HL-60 (cell line): ENCODE results near the gene MAGOH.

Experiments used
- DNase-seq, 2 experiments: peaks; one replicate each; pipeline ENCODE4 v3.0.0-alpha.2; 2010 to 2020; ENCODE audit warnings: low read depth in 1 of 2, low spot score in 1 of 2
- H3K27ac ChIP-seq: fragments of 250-450 bp; sonication (Bioruptor Pico); replicated peaks from 2 replicates; pipeline ENCODE4 v1.5.1; 2020; ENCODE audit warnings: mild to moderate bottlenecking, moderate library complexity
- H3K27me3 ChIP-seq: fragments of 250-450 bp; sonication (Bioruptor Pico); 2 replicates; pipeline ENCODE4 v1.5.1; 2021; ENCODE audit warnings: mild to moderate bottlenecking, moderate library complexity; ENCODE audit not compliant: insufficient read depth, poor library complexity, severe bottlenecking
- H3K4me3 ChIP-seq: replicated peaks from 2 replicates; pipeline ENCODE4 v1.5.1; 2011; ENCODE audit warnings: mild to moderate bottlenecking, control low read depth, low read length; ENCODE audit not compliant: insufficient read depth
- GABPA ChIP-seq: IDR thresholded peaks from 2 replicates; pipeline ENCODE4 v1.6.1; 2012; ENCODE audit warnings: low read depth
- POLR2AphosphoS5 ChIP-seq: IDR thresholded peaks from 2 replicates; pipeline ENCODE4 v1.6.1; 2012; ENCODE audit warnings: low read depth
- SPI1 ChIP-seq: IDR thresholded peaks from 2 replicates; pipeline ENCODE4 v1.6.1; 2012; ENCODE audit warnings: low read depth, mild to moderate bottlenecking, borderline replicate concordance
- TF ChIP-seq, protein P1 (sequence below): IDR thresholded peaks from one replicate; pipeline ENCODE4 v1.5.1; 2011; ENCODE audit warnings: low read length, control low read depth, inconsistent platforms; ENCODE audit not compliant: insufficient read depth
- TF ChIP-seq, protein P2 (sequence below): IDR thresholded peaks from 2 replicates; pipeline ENCODE4 v1.6.1; 2012; ENCODE audit warnings: low read depth; ENCODE audit not compliant: insufficient replicate concordance

MAGOH gene

DNA sequence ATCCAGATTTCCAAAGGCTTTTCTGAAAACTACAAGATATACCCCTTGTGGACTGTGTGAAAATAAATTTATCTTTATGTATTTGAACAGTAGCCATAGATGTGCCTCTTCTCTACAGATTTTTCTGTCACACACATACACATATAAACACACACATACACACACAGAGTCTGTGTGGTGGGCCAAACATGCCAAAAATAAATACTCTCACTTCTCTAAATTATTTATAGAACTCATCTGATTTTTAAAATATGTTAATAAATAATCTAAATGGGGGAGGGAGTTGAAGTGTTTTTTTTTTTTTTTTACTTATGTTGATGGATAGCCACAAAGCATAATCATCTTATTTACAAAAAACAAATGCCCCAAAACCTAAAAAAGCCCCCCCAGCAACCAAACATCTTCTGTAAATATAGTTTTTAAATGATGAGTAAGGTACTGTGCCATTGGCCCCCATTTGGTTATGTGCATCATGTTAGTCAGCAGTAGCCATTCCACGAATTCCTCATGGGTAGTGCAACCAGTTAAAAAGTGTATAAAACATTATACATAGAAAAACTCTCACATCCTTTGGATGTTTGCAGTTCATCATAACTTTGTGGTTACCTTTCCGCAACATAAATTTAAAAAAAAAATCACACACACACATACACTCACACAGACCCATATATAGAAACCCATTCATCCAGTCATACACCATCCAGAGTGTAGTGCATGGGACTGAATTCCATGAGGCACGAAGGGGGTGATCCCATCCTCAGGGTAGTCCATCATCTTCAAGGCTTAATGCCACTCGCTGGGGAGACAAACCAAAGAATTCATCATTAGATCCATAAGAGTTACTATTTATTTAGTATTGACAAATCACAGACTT, 8.2 kb upstream of the MAGOH start:
- TF ChIP-seq, protein P1, sequence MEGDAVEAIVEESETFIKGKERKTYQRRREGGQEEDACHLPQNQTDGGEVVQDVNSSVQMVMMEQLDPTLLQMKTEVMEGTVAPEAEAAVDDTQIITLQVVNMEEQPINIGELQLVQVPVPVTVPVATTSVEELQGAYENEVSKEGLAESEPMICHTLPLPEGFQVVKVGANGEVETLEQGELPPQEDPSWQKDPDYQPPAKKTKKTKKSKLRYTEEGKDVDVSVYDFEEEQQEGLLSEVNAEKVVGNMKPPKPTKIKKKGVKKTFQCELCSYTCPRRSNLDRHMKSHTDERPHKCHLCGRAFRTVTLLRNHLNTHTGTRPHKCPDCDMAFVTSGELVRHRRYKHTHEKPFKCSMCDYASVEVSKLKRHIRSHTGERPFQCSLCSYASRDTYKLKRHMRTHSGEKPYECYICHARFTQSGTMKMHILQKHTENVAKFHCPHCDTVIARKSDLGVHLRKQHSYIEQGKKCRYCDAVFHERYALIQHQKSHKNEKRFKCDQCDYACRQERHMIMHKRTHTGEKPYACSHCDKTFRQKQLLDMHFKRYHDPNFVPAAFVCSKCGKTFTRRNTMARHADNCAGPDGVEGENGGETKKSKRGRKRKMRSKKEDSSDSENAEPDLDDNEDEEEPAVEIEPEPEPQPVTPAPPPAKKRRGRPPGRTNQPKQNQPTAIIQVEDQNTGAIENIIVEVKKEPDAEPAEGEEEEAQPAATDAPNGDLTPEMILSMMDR, result no peak
- TF ChIP-seq, protein P2, sequence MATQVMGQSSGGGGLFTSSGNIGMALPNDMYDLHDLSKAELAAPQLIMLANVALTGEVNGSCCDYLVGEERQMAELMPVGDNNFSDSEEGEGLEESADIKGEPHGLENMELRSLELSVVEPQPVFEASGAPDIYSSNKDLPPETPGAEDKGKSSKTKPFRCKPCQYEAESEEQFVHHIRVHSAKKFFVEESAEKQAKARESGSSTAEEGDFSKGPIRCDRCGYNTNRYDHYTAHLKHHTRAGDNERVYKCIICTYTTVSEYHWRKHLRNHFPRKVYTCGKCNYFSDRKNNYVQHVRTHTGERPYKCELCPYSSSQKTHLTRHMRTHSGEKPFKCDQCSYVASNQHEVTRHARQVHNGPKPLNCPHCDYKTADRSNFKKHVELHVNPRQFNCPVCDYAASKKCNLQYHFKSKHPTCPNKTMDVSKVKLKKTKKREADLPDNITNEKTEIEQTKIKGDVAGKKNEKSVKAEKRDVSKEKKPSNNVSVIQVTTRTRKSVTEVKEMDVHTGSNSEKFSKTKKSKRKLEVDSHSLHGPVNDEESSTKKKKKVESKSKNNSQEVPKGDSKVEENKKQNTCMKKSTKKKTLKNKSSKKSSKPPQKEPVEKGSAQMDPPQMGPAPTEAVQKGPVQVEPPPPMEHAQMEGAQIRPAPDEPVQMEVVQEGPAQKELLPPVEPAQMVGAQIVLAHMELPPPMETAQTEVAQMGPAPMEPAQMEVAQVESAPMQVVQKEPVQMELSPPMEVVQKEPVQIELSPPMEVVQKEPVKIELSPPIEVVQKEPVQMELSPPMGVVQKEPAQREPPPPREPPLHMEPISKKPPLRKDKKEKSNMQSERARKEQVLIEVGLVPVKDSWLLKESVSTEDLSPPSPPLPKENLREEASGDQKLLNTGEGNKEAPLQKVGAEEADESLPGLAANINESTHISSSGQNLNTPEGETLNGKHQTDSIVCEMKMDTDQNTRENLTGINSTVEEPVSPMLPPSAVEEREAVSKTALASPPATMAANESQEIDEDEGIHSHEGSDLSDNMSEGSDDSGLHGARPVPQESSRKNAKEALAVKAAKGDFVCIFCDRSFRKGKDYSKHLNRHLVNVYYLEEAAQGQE, result no peak
- TF ChIP-seq SPI1 (no peak), POLR2AphosphoS5 (no peak), GABPA (no peak)
- Histone ChIP-seq H3K27ac (no peak overlapping the region), H3K27me3 (no peaks in the 10 kb centered on the region), H3K4me3 (no peak overlapping the region)
- DNase-seq, result no peak

DNA sequence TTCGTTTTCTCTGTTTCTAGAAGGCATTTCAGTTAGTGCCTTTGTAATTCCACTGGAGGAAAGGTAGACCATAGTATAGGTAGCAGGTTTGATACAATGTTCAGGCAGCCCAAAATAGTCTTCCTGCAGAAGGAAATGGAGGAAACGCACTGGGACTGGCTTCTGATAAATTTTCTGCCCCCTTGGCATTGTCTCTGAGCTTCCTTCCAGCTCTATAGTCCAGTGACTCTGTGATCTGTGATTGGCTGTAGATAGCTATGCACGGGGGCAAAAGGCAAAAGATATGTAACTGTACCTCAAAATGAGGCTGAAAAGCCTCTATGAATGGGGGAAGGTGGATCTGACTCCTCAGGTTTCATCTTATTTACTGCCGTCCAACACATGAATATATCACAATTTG, 5.8 kb upstream of the MAGOH start:
- H3K27ac ChIP-seq, result no peak overlapping the region
- no peak overlapping the region for H3K4me3 ChIP-seq
- no peaks in the 10 kb centered on the region for H3K27me3 ChIP-seq
- no peak for DNase-seq
- TF ChIP-seq, protein P1, result no peak
- no peak for TF ChIP-seq GABPA
- no peak for TF ChIP-seq POLR2AphosphoS5
- TF ChIP-seq, protein P2, result no peak
- no peak for TF ChIP-seq SPI1

GRCh38 chr1:53242381-53242780, 4.1 kb upstream of the MAGOH start:
- TF ChIP-seq POLR2AphosphoS5, result no peak
- no peak for TF ChIP-seq GABPA
- TF ChIP-seq, protein P2, result no peak
- TF ChIP-seq, protein P1, result no peak
- TF ChIP-seq SPI1, result no peak
- H3K4me3 ChIP-seq, result no peak overlapping the region
- no peak for DNase-seq
- no peak overlapping the region for H3K27ac ChIP-seq
- H3K27me3 ChIP-seq, result no peaks in the 10 kb centered on the region
